ENCODE measurements around the gene CD209.

Gene CD209

DNA sequence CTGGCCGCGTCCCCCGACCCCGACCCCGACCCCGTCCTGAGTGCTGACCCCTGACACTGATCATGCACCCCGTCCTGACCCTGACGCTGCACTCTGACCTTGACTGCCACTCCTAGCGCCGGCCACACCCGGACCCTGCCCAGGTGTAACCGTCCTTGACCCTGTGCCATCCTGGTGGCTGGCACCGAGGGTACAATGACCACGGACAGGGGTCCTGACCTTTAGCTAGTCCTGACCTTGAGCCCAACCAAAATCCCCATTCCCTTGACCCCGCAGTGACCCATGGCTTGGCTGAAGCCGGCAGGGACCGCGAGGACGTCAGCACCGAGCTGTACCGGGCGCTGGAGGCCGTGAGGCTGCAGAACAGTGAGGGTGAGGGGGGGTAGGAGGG lies 41.6 kb upstream of the CD209 start (continued):
- TF ChIP-seq ZNF433 (tag by site-specific recombination; IDR thresholded peaks at IDR 0.05; ENCODE audit: low read depth) (no peak), ZSCAN18 (tag by site-specific recombination; IDR thresholded peaks at IDR 0.05) (no peak), TRIM28 (IDR thresholded peaks at IDR 0.05; ENCODE audit: borderline replicate concordance, low read length) (no peak), ZNF510 (tag by site-specific recombination; IDR thresholded peaks at IDR 0.05; ENCODE audit: insufficient replicate concordance) (no peak), ZNF324 (tag by site-specific recombination; IDR thresholded peaks at IDR 0.05) (no peak), TSHZ1 (tag by site-specific recombination; IDR thresholded peaks at IDR 0.05; ENCODE audit: borderline replicate concordance) (no peak), ZNF555 (tag by site-specific recombination; conservative IDR thresholded peaks at IDR 0.05) (no peak), MZF1 (tag by site-specific recombination; IDR thresholded peaks at IDR 0.05; ENCODE audit: borderline replicate concordance) (no peak)

DNA sequence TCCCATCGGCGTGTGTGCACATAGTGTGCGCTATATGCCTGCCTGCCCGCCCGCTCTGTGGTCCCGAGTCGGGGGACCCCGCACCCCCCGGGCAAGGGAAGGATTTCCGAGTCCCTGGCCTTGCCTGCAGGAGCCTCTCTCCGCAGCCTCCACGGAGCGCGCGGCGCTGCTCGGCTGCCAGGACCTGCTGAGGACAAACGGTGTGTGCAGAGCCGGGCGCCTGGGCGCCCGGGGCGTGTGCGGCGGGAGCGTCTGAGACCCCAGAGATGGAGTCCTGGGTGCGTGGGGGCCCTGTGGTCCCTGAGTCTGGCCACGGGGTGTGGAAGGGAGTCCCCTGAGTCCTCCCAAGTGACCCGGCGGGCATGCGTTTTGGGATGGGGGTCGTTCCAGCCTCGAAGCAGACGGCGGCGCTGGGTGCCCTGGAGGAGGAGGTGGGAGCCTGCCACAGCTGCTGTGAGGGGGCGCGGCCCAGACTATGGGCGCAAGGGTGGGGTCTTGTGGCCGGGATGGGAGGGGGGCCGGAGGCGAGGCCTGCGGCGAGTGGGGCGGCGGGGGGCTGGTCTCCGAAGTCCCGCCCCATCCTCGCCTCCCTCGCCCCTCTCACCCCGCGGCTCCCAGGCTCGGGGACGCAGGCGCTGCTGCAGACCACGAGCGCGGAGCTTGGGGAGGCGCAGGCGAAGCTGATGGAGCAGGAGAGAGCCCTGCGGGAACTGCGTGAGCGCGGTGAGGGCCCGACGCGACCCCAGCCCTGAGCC lies 41.0 kb upstream of the CD209 start:
- no peaks in the 10 kb centered on the region for H3K4me1 ChIP-seq (ENCODE audit: control insufficient read depth, insufficient read depth, low read length)
- no peak overlapping the region for H3K4me3 ChIP-seq (ENCODE audit: low read depth, low read length)
- no peaks in the 10 kb centered on the region for H3K36me3 ChIP-seq (ENCODE audit: control insufficient read depth in 2 of 2, insufficient read depth in 1 of 2, low read length in 2 of 2)
- ChIA-PET CTCF (no interaction called here), POLR2A (no interaction called here)
- no peaks in the 10 kb centered on the region for H3K9me3 ChIP-seq (ENCODE audit: control insufficient read depth, insufficient read depth, low read depth, low read length)
- H3K27ac ChIP-seq (ENCODE audit: extremely low read depth, low read depth, low read length) = no peak overlapping the region
- no peak for TF ChIP-seq BCL11A (tag by site-specific recombination; IDR thresholded peaks at IDR 0.05; ENCODE audit: low read depth)

DNA sequence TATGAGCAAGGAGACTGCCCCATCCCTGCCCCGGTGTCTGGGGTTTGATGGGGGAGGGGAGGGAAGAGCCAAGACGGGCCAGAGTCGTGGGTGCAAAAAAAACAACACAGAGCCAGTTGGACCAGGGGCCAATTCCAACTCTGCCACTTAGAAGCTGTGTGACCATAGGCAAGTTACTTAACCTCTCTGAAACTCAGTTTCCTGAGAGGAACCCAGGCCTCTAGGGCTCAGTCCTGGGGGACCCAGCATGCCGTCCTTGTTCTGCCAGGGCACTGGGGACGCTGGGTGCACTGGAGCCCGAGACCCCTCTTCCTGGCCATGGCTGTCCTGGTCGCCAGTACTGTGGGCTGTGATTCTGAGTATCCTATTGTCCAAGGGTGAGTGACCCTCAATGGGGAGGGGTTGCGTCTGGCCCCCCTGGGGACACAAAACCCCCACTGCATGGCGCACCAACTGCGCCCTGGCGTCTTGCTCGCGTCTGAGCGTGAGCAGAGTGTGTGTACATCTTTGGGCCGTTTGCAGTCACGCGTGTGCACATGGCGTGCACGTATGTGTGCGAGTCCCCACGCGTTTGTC lies 40.4 kb upstream of the CD209 start:
- no peak for TF ChIP-seq ZBTB44 (tag by site-specific recombination; IDR thresholded peaks at IDR 0.05)
- ChIA-PET CTCF (no interaction called here), POLR2A (no interaction called here)
- Histone ChIP-seq H3K4me3 (ENCODE audit: low read depth, low read length) (no peak overlapping the region), H3K36me3 (ENCODE audit: control insufficient read depth in 2 of 2, insufficient read depth in 1 of 2, low read length in 2 of 2) (no peaks in the 10 kb centered on the region), H3K9me3 (ENCODE audit: control insufficient read depth, insufficient read depth, low read depth, low read length) (no peaks in the 10 kb centered on the region), H3K4me1 (ENCODE audit: control insufficient read depth, insufficient read depth, low read length) (no peaks in the 10 kb centered on the region), H3K27ac (ENCODE audit: extremely low read depth, low read depth, low read length) (no peak overlapping the region)

GRCh38 chr19:7787141-7787540 lies 39.8 kb upstream of the CD209 start:
- no peaks in the 10 kb centered on the region for H3K4me1 ChIP-seq (ENCODE audit: control insufficient read depth, insufficient read depth, low read length)
- ChIA-PET POLR2A (no interaction called here), CTCF (interaction anchor here (0.7 kb wide), 1 partner anchor 106 kb away, joined by 4 read pairs; the partner anchor contains the start of gene TRAPPC5)
- no peak for TF ChIP-seq ZNF571 (tag by site-specific recombination; IDR thresholded peaks at IDR 0.05)
- no peak for TF ChIP-seq ZBTB1 (tag by site-specific recombination; IDR thresholded peaks at IDR 0.05)
- no peak for TF ChIP-seq SCRT1 (tag by site-specific recombination; IDR thresholded peaks at IDR 0.05; ENCODE audit: borderline replicate concordance)
- no peak overlapping the region for H3K4me3 ChIP-seq (ENCODE audit: low read depth, low read length)
- no peak overlapping the region for H3K27ac ChIP-seq (ENCODE audit: extremely low read depth, low read depth, low read length)
- no peaks in the 10 kb centered on the region for H3K36me3 ChIP-seq (ENCODE audit: control insufficient read depth in 2 of 2, insufficient read depth in 1 of 2, low read length in 2 of 2)
- no peaks in the 10 kb centered on the region for H3K9me3 ChIP-seq (ENCODE audit: control insufficient read depth, insufficient read depth, low read depth, low read length)

Data from HEK293 (cell line).